Measurements from ENCODE around the gene KIF17.
A peak's percentile ranks its signal among the peaks of the same experiment; 100 is the strongest.
"Not testable (repeated sequence)": the region's sequence is repeated elsewhere in the genome, so short reads cannot be mapped to it uniquely, and the experiment has no call there.

KIF17 gene

DNA sequence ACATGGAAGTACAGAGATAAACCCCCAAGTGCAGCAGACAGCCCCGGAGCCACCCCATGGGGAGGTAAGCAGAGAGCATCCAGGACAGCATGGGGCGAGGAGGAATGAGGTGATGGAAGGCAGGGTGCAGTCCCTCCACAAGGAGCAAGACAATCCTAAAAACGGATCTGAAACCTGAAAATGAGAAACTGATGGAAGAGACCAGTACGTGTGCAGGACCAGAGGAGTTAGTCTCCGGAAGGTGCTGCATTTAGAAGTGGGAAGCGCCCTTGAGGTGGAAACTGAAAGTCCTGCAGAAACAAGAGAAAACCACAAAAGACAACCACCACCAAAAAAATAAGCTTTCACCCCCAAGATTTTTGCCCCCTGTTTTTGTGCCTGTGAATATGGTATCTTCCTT is 39.2 kb downstream of the KIF17 start:
- no peak for TF ChIP-seq CTCF (IDR thresholded peaks at IDR 0.05; ENCODE audit: extremely low read depth, insufficient read depth, missing control alignments)
- in situ Hi-C loops (cut with MboI; ENCODE audit: low pct_unique_long_range_greater_than_20kb, low sequenced_read_pairs, unreplicated experiment) = no loop called here
- DNase-seq (ENCODE audit: low spot score) = peak; percentile 61

- DNase-seq (ENCODE audit: low spot score); in situ Hi-C loops (cut with MboI; ENCODE audit: low pct_unique_long_range_greater_than_20kb, low sequenced_read_pairs, unreplicated experiment): not testable (repeated sequence)
Measured at GRCh38 chr1:20673626-20674025, 44.2 kb downstream of the KIF17 start.

DNA sequence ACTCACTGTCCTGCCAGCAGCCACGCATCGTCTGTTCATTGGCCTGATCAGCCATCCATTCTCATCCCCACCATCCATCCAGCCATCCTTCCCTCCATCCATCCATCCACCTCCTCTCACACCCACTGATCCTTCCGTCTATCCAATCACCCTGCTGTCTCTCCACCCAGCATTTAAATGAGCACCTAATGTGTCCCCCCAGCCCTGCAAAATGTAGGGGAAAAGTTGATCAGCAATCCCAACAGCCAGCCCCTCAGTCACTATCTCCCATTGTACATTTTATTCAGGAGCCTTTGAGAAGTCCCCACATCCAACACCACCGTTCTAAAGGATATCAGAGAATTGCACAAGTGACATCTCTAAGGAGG is 45.6 kb downstream of the KIF17 start:
- no peak for DNase-seq (ENCODE audit: low spot score)
- TF ChIP-seq CTCF (IDR thresholded peaks at IDR 0.05; ENCODE audit: extremely low read depth, insufficient read depth, missing control alignments) = no peak
- in situ Hi-C loops (cut with MboI; ENCODE audit: low pct_unique_long_range_greater_than_20kb, low sequenced_read_pairs, unreplicated experiment) = no loop called here

DNA sequence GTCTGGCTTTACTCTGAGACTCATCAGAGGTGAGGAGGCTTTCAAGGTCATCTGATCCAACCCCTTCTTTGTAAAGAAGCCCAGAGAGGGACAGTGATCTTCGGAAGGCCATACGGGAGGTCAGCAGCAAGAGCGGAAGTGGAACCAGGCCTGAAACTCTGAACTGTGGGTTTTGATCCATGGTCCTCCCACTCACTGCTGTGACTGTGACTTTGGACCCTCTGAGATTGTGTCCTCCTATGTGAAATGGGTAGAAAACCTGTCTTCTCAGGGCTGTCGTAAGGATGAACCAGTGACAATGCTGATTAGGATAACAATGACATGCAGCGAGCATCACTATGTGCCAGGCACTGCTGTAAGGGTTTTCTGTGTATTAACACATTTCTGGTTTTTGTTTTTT is 46.9 kb downstream of the KIF17 start:
- in situ Hi-C loops (cut with MboI; ENCODE audit: low pct_unique_long_range_greater_than_20kb, low sequenced_read_pairs, unreplicated experiment) = no loop called here
- no peak for TF ChIP-seq CTCF (IDR thresholded peaks at IDR 0.05; ENCODE audit: extremely low read depth, insufficient read depth, missing control alignments)
- DNase-seq (ENCODE audit: low spot score) = no peak

- TF ChIP-seq CTCF (IDR thresholded peaks at IDR 0.05; ENCODE audit: extremely low read depth, insufficient read depth, missing control alignments) = no peak
- in situ Hi-C loops (cut with MboI; ENCODE audit: low pct_unique_long_range_greater_than_20kb, low sequenced_read_pairs, unreplicated experiment) = no loop called here
- no peak for DNase-seq (ENCODE audit: low spot score)
Measured at GRCh38 chr1:20668581-20668980, 49.2 kb downstream of the KIF17 start.

DNA sequence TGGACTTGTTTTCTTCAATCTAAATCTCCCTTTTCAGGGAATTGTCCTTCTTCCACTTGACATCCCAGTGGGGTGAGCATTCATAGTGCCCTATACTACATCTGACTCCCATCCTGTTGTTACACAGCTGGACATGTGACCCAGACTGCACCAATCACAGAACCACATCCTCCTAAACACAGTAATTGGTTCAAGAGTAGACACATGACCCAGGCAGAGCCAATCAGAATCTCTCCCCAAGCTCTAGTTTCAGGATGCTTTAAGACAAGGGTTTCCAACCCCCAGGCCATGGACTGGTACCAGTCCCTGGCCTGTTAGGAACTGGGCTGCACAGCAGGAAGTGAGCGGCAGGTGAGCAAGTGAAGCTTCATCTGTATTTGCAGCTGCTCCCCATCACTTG is 51.0 kb downstream of the KIF17 start:
- peak; percentile 44 for DNase-seq (ENCODE audit: low spot score)
- in situ Hi-C loops (cut with MboI; ENCODE audit: low pct_unique_long_range_greater_than_20kb, low sequenced_read_pairs, unreplicated experiment) = no loop called here
- no peak for TF ChIP-seq CTCF (IDR thresholded peaks at IDR 0.05; ENCODE audit: extremely low read depth, insufficient read depth, missing control alignments)

DNA sequence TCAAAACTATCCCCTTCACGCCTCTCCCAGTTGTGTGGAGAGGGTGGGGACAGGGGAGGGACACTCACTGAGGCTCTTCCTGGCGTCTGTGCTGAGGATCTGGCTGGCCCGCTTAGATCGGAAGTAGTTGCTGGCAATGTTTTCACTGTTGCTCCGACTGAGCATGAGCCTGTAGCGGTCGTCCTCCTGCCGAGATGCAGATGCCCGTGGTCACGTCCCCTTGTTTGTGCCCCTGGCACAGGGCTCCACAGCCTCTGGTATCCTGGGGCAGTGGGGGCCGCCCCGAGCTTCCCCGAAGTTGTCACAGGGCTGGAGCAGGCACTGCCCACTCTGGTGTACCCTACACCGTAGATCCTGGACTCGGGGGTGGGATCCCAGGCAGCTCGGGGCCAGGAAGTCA is 51.7 kb downstream of the KIF17 start:
- DNase-seq (ENCODE audit: low spot score) = no peak
- no peak for TF ChIP-seq CTCF (IDR thresholded peaks at IDR 0.05; ENCODE audit: extremely low read depth, insufficient read depth, missing control alignments)
- in situ Hi-C loops (cut with MboI; ENCODE audit: low pct_unique_long_range_greater_than_20kb, low sequenced_read_pairs, unreplicated experiment) = no loop called here
